Measurements from ENCODE around the gene ADGRG3.

Gene ADGRG3

DNA sequence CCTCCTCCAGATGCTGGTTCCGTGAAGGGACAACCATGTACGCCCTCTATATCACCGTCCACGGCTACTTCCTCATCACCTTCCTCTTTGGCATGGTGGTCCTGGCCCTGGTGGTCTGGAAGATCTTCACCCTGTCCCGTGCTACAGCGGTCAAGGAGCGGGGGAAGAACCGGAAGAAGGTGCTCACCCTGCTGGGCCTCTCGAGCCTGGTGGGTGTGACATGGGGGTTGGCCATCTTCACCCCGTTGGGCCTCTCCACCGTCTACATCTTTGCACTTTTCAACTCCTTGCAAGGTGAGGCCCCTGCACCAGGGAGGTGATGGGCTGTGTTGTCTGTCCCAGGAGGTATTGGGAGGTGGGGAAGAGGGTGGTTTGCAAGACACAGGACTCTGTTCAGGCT, 17.5 kb downstream of the ADGRG3 start:
- TF ChIP-seq, protein P1, sequence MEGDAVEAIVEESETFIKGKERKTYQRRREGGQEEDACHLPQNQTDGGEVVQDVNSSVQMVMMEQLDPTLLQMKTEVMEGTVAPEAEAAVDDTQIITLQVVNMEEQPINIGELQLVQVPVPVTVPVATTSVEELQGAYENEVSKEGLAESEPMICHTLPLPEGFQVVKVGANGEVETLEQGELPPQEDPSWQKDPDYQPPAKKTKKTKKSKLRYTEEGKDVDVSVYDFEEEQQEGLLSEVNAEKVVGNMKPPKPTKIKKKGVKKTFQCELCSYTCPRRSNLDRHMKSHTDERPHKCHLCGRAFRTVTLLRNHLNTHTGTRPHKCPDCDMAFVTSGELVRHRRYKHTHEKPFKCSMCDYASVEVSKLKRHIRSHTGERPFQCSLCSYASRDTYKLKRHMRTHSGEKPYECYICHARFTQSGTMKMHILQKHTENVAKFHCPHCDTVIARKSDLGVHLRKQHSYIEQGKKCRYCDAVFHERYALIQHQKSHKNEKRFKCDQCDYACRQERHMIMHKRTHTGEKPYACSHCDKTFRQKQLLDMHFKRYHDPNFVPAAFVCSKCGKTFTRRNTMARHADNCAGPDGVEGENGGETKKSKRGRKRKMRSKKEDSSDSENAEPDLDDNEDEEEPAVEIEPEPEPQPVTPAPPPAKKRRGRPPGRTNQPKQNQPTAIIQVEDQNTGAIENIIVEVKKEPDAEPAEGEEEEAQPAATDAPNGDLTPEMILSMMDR (IDR thresholded peaks at IDR 0.05): no peak

- TF ChIP-seq, protein P1 (IDR thresholded peaks at IDR 0.05): no peak
Observed at GRCh38 chr16:57686577-57686976, 18.5 kb downstream of the ADGRG3 start.

DNA sequence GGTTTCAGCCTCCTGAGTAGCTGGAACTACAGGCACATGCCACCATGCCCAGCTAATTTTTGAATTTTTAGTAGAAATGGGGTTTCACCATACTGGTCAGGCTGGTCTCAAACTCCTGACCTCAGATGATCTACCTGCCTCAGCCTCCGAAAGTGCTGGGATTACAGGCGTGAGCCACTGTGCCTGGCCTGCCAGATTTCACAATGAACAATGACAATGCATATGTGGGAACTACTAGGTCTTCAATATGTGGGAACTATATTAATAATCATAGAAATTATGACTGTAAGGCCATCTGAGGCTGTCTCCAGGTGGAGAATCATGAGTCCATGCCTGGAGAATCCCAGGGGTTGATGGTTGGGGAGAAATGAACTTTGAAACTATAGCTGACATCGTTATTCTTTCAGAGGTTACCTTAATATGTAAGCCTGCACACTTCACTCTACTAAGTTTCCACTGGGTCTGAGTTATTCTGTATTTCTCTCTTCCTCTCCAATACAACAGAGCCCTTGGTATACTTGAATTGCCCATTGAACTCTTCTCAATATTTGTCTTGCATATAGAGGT, 19.3 kb downstream of the ADGRG3 start:
- TF ChIP-seq, protein P1 (IDR thresholded peaks at IDR 0.05): no peak

DNA sequence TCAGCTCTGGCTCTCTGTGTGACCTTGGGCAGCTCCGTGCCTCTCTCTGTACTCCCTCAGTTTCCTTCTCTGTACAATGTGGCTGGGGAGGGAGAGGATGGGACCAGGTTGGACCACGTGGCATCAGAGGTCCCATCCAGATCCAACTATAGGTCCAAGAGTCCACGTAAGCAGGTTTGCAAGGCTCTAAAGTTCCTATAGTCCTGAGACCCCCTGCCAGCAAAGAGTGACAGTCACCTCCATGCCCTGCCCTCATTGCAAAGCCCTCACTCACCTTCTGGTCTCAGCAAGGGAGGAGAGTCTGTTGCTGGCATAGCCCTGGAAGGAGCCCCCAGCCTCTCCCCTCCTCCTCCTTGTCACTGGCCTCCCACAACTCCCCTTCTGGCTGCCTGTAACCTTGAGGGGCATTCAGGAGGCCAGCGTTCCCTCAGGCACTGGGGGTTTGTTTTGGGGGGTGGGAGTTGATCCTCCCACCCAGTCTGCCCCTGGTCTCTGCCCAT, 20.4 kb downstream of the ADGRG3 start:
- TF ChIP-seq, protein P1 (IDR thresholded peaks at IDR 0.05): no peak

DNA sequence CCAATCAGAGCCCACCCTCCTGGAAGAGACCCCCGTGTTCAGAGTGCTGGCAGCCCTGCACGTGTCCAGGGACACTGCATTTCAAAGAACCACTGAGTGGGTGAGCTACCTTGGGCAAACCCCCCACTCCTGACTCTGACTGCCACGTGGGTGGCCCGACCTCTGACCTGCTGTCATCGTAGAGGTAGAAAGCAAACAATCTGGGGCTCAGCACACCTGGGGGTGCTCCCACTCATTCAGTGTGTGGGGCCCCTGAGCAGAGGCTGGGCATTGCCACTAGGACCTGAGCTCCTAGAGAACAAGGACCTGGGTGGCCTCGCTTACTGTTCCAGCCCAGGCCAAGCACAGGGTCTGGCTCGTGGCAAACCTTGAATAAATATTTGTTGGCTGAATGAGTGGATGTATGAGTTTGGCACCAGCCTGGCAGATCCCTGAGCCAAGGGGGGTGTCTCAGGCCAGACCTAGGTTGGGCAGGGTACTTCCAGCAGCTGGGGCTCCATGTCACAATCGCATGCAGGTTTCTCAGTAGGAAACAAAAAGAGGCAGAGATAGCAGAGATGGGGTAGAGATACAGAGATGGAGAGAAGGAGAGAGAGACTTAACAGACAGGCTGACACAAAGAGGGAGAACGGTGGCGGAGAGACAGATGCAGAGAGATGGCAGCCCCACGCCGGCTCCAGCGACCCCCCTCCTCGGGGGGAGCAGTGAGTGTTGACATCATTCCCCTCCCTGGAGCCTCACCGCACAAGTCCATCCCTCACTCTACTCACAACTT, 21.1 kb downstream of the ADGRG3 start:
- TF ChIP-seq, protein P1 (IDR thresholded peaks at IDR 0.05): no peak

DNA sequence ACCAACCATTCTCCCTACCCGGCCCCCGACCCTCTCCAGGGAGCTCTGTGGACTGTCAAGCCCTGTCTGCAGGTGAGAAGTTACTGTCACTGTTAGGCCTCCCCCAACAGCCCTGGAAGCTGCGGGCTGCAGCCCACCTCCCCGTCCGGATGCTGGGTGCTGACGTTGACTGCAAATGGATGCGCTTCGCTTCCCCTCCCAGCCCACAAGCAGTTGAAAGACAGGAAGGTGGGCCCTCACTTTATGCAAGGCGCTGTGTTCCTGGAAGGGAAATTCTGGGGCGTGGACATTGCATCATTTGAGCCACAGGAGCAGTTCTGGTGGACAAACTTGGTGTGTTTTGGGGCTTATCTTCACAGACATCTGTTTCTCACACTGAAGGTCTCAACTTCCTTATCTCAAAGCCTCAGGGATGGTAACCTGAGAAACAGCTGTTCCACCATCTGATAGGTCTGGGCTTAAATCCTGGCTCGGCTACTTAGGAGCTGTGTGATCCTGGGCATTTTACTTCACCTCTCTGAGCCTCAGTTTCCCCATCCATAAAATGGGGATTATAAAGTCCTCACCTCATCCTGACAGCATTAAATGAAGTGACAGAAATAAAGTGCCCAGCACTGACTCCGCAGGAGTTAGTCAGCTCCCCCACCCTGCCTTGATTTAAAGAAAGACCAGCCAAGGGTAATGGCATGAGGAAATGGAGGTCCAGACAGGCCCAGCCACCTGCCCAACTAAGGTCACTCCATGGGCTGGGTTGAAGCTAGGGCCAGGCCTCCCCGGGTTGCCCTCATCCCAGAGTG, 21.9 kb downstream of the ADGRG3 start:
- TF ChIP-seq, protein P1 (IDR thresholded peaks at IDR 0.05): no peak

DNA sequence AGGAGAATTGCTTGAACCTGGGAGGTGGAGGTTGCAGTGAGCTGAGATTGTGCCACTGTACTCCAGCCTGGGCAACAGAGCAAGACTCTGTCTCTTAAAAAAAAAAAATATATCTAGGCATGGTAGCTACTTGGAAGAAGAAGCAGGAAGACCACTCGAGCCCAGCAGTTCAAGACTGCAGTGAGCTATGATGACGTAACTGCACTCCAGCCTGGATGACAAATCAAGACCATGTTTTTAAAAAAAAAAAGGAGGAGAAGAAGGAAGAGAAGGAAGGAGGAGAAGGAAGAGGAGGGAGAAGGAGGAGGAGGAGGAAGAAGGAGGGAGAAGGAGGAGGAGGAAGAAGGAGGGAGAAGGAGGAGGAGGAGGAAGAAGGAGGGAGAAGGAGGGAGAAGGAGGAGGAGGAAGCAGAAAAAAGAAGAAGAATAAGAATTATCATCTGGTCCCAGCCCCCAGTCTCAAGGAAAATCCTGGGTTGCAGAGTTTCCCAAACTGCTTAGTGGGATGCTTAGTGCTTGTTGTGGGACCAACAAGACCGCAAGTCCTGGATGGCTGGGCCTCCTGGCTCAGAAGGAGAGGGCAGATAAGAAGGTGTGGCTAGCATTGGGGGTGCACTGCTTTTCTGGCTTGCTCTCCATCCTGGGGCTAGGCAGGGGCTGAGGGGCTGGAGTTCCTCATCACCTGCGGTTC, 22.8 kb downstream of the ADGRG3 start:
- TF ChIP-seq, protein P1 (IDR thresholded peaks at IDR 0.05): no peak

Data from LNCAP (cell line).